GM12878 (cell line): ENCODE data around the gene NAV3. TPM values are rescaled to one million over a fixed set of nuclear protein-coding genes. Genes with fewer than 3 reads are reported as not detected.

Experiments
- ATAC-seq: fragments of 200-7000 bp; cut with Tn5 transposase; 3 replicates; pipeline ENCODE4 v1.9.1; 2020; ENCODE audit warnings: mild to moderate bottlenecking, moderate library complexity
- BruUV-seq: library from RNA; stranded (reverse); fragments of 400-500 nt; replicated peaks from 2 replicates; lab custom pipeline; 2021; lab: Mats Ljungman, UMichigan
- CTCF ChIA-PET: fragments of 300-600 bp; sonication (Branson Sonifier 250); formaldehyde crosslinking; extraction: SDS; loops from one replicate; lab custom pipeline; 2021; ENCODE audit warnings: inconsistent platforms; lab: Yijun Ruan, JAX
- POLR2A ChIA-PET: fragments of 350-600 bp; formaldehyde crosslinking; extraction: SDS; loops from one replicate; lab custom pipeline; 2021; ENCODE audit warnings: inconsistent platforms; lab: Charles Lee
- RAD21 ChIA-PET: fragments of 300-600 bp; sonication (Branson Sonifier 250); formaldehyde crosslinking; loops from one replicate; lab custom pipeline; 2023; ENCODE audit warnings: antibody characterized with exemption; ENCODE audit not compliant: unreplicated experiment; lab: Charles Lee
- SMC1A ChIA-PET: fragments of 300-600 bp; sonication (Branson Sonifier 250); formaldehyde crosslinking; loops from one replicate; lab custom pipeline; 2023; ENCODE audit not compliant: unreplicated experiment, uncharacterized antibody; lab: Charles Lee
- DNase-seq: peaks from one replicate; pipeline ENCODE4 v3.0.0-alpha.2; 2011; ENCODE audit warnings: low read depth, low spot score
- FAIRE-seq: peaks from 3 replicates; lab custom pipeline; 2011; peaks lifted over from hg19 to GRCh38; lab: Jason Lieb, UNC
- H2AFZ ChIP-seq: 2 replicates; pipeline ENCODE4 v1.6.0; 2011; ENCODE audit warnings: low read depth, low read length, control low read depth; ENCODE audit not compliant: control insufficient read depth
- H3K27ac ChIP-seq: 2 replicates; pipeline ENCODE4 v1.5.1; 2011; ENCODE audit warnings: control low read depth; ENCODE audit not compliant: control insufficient read depth, insufficient read depth
- H3K27me3 ChIP-seq, 2 experiments: replicated peaks in 1 of 2; 2 replicates each; pipeline versions ENCODE4 v1.6.0 to v1.6.1; 2011; ENCODE audit warnings: low read length in 1 of 2; ENCODE audit not compliant: control insufficient read depth in 2 of 2, insufficient read depth in 2 of 2
- H3K36me3 ChIP-seq, 2 experiments: 2 replicates each; pipeline ENCODE4 v1.5.1; 2011; ENCODE audit warnings: low read length in 1 of 2; ENCODE audit not compliant: control insufficient read depth in 2 of 2, insufficient read depth in 2 of 2
- H3K4me1 ChIP-seq: 2 replicates; pipeline ENCODE4 v1.6.1; 2011; ENCODE audit warnings: mild to moderate bottlenecking, low read length, moderate library complexity, mixed read lengths; ENCODE audit not compliant: control insufficient read depth, insufficient read depth
- H3K4me2 ChIP-seq: 2 replicates; pipeline ENCODE4 v1.6.0; 2011; ENCODE audit warnings: control low read depth; ENCODE audit not compliant: control insufficient read depth, insufficient read depth
- H3K4me3 ChIP-seq: fragments of 200-600 bp; sonication (generic); 2 replicates; pipeline ENCODE4 v1.5.1; 2016
- H3K79me2 ChIP-seq: 2 replicates; pipeline ENCODE4 v1.6.0; 2011; ENCODE audit warnings: low read length; ENCODE audit not compliant: control insufficient read depth, insufficient read depth
- H3K9ac ChIP-seq: 2 replicates; pipeline ENCODE4 v1.8.0; 2011; ENCODE audit warnings: low read length, control low read depth, mixed read lengths; ENCODE audit not compliant: control insufficient read depth, insufficient read depth
- H3K9me3 ChIP-seq: replicated peaks from 3 replicates; pipeline ENCODE4 v1.5.1; 2011; ENCODE audit warnings: mild to moderate bottlenecking, low read length; ENCODE audit not compliant: control insufficient read depth, insufficient read depth
- H4K20me1 ChIP-seq: 2 replicates; pipeline ENCODE4 v1.6.0; 2011; ENCODE audit not compliant: control insufficient read depth, insufficient read depth
- ATF7 ChIP-seq: fragments of 450-650 bp; IDR thresholded peaks from 2 replicates; pipeline ENCODE4 v1.6.1; 2016; ENCODE audit warnings: low read depth, mild to moderate bottlenecking
- BACH1 ChIP-seq: fragments of 450-650 bp; IDR thresholded peaks from 2 replicates; pipeline ENCODE4 v1.6.1; 2017; ENCODE audit warnings: mild to moderate bottlenecking, borderline replicate concordance
- E4F1 ChIP-seq: fragments of 450-650 bp; IDR thresholded peaks from 2 replicates; pipeline ENCODE4 v1.6.1; 2018; ENCODE audit warnings: borderline replicate concordance, mild to moderate bottlenecking; ENCODE audit not compliant: partially characterized antibody
- IKZF2 ChIP-seq, 2 experiments: fragments of 450-650 bp; IDR thresholded peaks; 2 replicates each; pipeline ENCODE4 v1.6.1; 2017; ENCODE audit warnings: mild to moderate bottlenecking in 2 of 2, moderate library complexity in 2 of 2
- MYB ChIP-seq: fragments of 150-350 bp; IDR thresholded peaks from 2 replicates; pipeline ENCODE4 v1.6.1; 2014; ENCODE audit warnings: mild to moderate bottlenecking, low read depth, low read length, borderline replicate concordance
- NFYA ChIP-seq: IDR thresholded peaks from 2 replicates; pipeline ENCODE4 v1.6.1; 2011; ENCODE audit warnings: low read depth, mild to moderate bottlenecking, low read length, improper control_type of control experiment, borderline replicate concordance
- PAX8 ChIP-seq: fragments of 450-650 bp; IDR thresholded peaks from 2 replicates; pipeline ENCODE4 v1.6.1; 2017; ENCODE audit warnings: mild to moderate bottlenecking, moderate library complexity
- PBX3 ChIP-seq: IDR thresholded peaks from 2 replicates; pipeline ENCODE4 v1.6.1; 2011; ENCODE audit warnings: mild to moderate bottlenecking, low read depth, low read length, moderate library complexity; ENCODE audit not compliant: insufficient replicate concordance
- RBBP5 ChIP-seq: fragments of 200-600 bp; sonication (generic); conservative IDR thresholded peaks from 2 replicates; pipeline ENCODE4 v1.6.1; 2016
- SMARCA5 ChIP-seq: fragments of 450-650 bp; IDR thresholded peaks from 2 replicates; pipeline ENCODE4 v1.6.1; 2017; ENCODE audit warnings: mild to moderate bottlenecking
- SMC3 ChIP-seq: IDR thresholded peaks from 2 replicates; pipeline ENCODE4 v1.6.1; 2011; ENCODE audit warnings: low read length, improper control_type of control experiment, borderline replicate concordance
- SP1 ChIP-seq: IDR thresholded peaks from one replicate; pipeline ENCODE4 v1.6.1; 2011; ENCODE audit warnings: low read depth, low read length
- SRF ChIP-seq, 2 experiments: IDR thresholded peaks; 2 replicates each; pipeline ENCODE4 v1.6.1; 2011; ENCODE audit warnings: low read depth in 2 of 2, low read length in 2 of 2, mild to moderate bottlenecking in 1 of 2, moderate library complexity in 1 of 2
- TARDBP ChIP-seq: IDR thresholded peaks from 2 replicates; pipeline ENCODE4 v1.6.1; 2016; ENCODE audit warnings: borderline replicate concordance
- ZBTB40 ChIP-seq: fragments of 450-650 bp; IDR thresholded peaks from 2 replicates; pipeline ENCODE4 v1.6.1; 2016; ENCODE audit warnings: mild to moderate bottlenecking, moderate library complexity, borderline replicate concordance
- ZNF622 ChIP-seq: fragments of 450-650 bp; IDR thresholded peaks from 2 replicates; pipeline ENCODE4 v1.6.1; 2017; ENCODE audit warnings: mild to moderate bottlenecking, inconsistent platforms
- WGBS: methylation state at CpG from one replicate; pipeline ENCODE4 v1.1.6; 2016; ENCODE audit warnings: low lambda C conversion rate; ENCODE audit not compliant: insufficient replicate concordance, insufficient coverage; ENCODE audit errors: missing lambda C conversion rate; 5-methylcytosine and 5-hydroxymethylcytosine counted together
- in situ Hi-C: fragments of 300-500 bp; cut with MboI; formaldehyde crosslinking; loops from 9 replicates; pipeline ENCODE4 v1.14.3; 2018; ENCODE audit warnings: mixed read lengths
- intact Hi-C: fragments of 100-400 bp; cut with micrococcal nuclease; formaldehyde crosslinking; loops from one replicate; pipeline ENCODE4 v1.14.2; 2022; ENCODE audit not compliant: unreplicated experiment
- polyA plus RNA-seq, 11 experiments: library from polyadenylated mRNA; depleted of rRNA in 4 of 11; unstranded in 6 of 11; stranded (reverse) in 5 of 11; fragments of >200 nt; fragmentation: Nextera tagmentation in 4 of 11; fragmentation: Illumina TruSeq in 1 of 11; extraction: Ambion mirVana in 4 of 11; extraction: Trizol in 1 of 11; gene quantifications; 1 replicate in 1 of 11; 2 replicates in 10 of 11; pipeline versions ENCODE4 v1.2.1 to v1.2.3, GENCODE V29; 2011 to 2016; ENCODE audit warnings: inconsistent platforms in 2 of 11, missing spikeins in 2 of 11, low read depth in 1 of 11
- total RNA-seq, 4 experiments: library from RNA; depleted of rRNA in 3 of 4; stranded (reverse); fragments of >200 nt in 3 of 4; fragmentation: Illumina TruSeq in 1 of 4; extraction: Trizol in 1 of 4; gene quantifications; 2 replicates each; pipeline versions ENCODE4 v1.2.1 to v1.2.3, GENCODE V29; 2013 to 2021

Gene NAV3
- total and polyA plus RNA-seq, 10 of the 15 experiments (the other 5 are each of a cell fraction or from before 2014, with no cell fraction given) = 0.05 to 0.51 (median 0.22) TPM; not detected in 1

DNA sequence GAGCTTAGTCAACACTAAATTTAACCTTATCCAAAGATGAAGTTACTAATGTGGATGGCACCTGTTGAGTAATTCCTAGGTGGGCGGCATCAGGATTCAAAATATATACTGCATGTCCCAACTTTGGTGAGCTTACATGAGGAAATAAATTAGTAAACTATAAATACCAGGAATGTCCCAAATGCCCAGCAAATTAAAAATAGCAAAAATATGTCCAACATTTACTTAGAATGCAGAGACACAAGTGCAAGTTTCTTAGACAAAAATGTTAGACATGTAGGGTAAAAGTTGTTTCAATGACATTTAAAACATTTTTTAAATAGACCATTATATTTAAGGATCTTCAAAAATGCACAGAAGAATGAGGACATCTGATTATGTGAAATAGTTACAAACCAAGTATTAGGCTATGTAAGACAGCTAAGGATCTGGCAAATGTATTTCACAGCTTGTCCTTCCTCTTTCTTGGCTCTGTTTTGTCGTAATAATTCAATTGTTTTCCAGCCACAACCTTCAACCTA lies 115.9 kb downstream of the NAV3 start:
- intact Hi-C loops = no loop called here
- Histone ChIP-seq H3K27ac (no peak overlapping the region), H3K4me1 (no peaks in the 10 kb centered on the region), H3K9me3 (no peaks in the 10 kb centered on the region), H3K4me3 (no peak overlapping the region), H3K79me2 (no peaks in the 10 kb centered on the region), H2AFZ (no peak overlapping the region), H3K36me3 (no peaks in the 10 kb centered on the region), H3K27me3 (no peaks in the 10 kb centered on the region), H3K4me2 (no peak overlapping the region), H3K9ac (no peak overlapping the region), H4K20me1 (no peaks in the 10 kb centered on the region)
- DNase-seq (no peak), ATAC-seq (no peak), FAIRE-seq (no peak)
- SMC1A ChIA-PET = interaction anchor here (0.6 to 1.3 kb wide), 4 partner anchors 19 to 595 kb away, joined by 3 to 6 read pairs (median 4); no protein-coding TSS in a partner anchor
- CTCF ChIA-PET = interaction anchor here (0.9 kb wide), 1 partner anchor 51 kb away, joined by 3 read pairs; no protein-coding TSS in a partner anchor
- no TSS peak for BruUV-seq
- POLR2A ChIA-PET = no interaction called here
- 37% methylated on average over 2 of the region's 2 CpGs for WGBS
- no peak for TF ChIP-seq SRF (IDR thresholded peaks at IDR 0.05; ENCODE audit: low read depth in 2 of 2, low read length in 2 of 2)
- no peak for TF ChIP-seq RBBP5
- TF ChIP-seq NFYA = no peak
- no peak for TF ChIP-seq SMC3
- TF ChIP-seq TARDBP = no peak
- no peak for TF ChIP-seq BACH1
- no peak for TF ChIP-seq ZNF622
- TF ChIP-seq E4F1 = no peak
- no peak for TF ChIP-seq MYB
- no peak for TF ChIP-seq SP1
- TF ChIP-seq ATF7 = no peak
- no peak for TF ChIP-seq PBX3
- no peak for TF ChIP-seq PAX8
- TF ChIP-seq IKZF2 (IDR thresholded peaks at IDR 0.05) = no peak
- no peak for TF ChIP-seq SMARCA5
- TF ChIP-seq ZBTB40 = no peak
- in situ Hi-C loops = no loop called here
- RAD21 ChIA-PET = interaction anchor here (1.1 kb wide), 1 partner anchor 18 kb away, joined by 3 read pairs; no protein-coding TSS in a partner anchor
